AG09309 (cell line): ENCODE results near the gene SYNE1.

ENCODE experiments used
- DNase-seq: peaks from one replicate; pipeline ENCODE4 v3.0.0-alpha.2; 2010; ENCODE audit warnings: low read depth
- H3K4me3 ChIP-seq: 2 replicates; pipeline ENCODE4 v1.5.1; 2011; ENCODE audit warnings: mild to moderate bottlenecking, low read depth, low read length, moderate library complexity; ENCODE audit not compliant: control insufficient read depth
- CTCF ChIP-seq: IDR thresholded peaks from 2 replicates; pipeline ENCODE4 v1.5.1; 2011; ENCODE audit warnings: mild to moderate bottlenecking, low read depth, low read length, inconsistent platforms; ENCODE audit not compliant: insufficient read depth, control insufficient read depth; ENCODE audit errors: missing control alignments

The SYNE1 gene

GRCh38 chr6:152458648-152459644, 178.2 kb downstream of the SYNE1 start:
- DNase-seq = no peak
- TF ChIP-seq CTCF = no peak
- no peak overlapping the region for H3K4me3 ChIP-seq

- no peak for DNase-seq
- H3K4me3 ChIP-seq = no peak overlapping the region
- TF ChIP-seq CTCF = no peak
Measured at GRCh38 chr6:152457949-152458624, 179.1 kb downstream of the SYNE1 start.

GRCh38 chr6:152454003-152454402, 183.2 kb downstream of the SYNE1 start:
- TF ChIP-seq CTCF = no peak
- H3K4me3 ChIP-seq = no peak overlapping the region
- DNase-seq = no peak

- no peak for TF ChIP-seq CTCF
- no peak for DNase-seq
Measured at GRCh38 chr6:152453421-152453820, 183.7 kb downstream of the SYNE1 start.

GRCh38 chr6:152452639-152453038, 184.5 kb downstream of the SYNE1 start:
- DNase-seq = no peak
- TF ChIP-seq CTCF = no peak
- H3K4me3 ChIP-seq = no peak overlapping the region

More at GRCh38 chr6:152453421-152453820, 183.7 kb downstream of the SYNE1 start:
- no peak overlapping the region for H3K4me3 ChIP-seq

GRCh38 chr6:152450519-152450918, 186.6 kb downstream of the SYNE1 start:
- no peak overlapping the region for H3K4me3 ChIP-seq
- DNase-seq = no peak
- TF ChIP-seq CTCF = no peak
